CD8-positive, alpha-beta memory T cell (primary cell): ENCODE data around the gene NKAIN1. TPM values are rescaled to one million over a fixed set of nuclear protein-coding genes. Genes with fewer than 3 reads are reported as not detected.

Source experiments
- CTCF ChIA-PET: fragments of 350-600 bp; sonication (Branson Sonifier 250); formaldehyde crosslinking; loops from one replicate; lab custom pipeline; 2021; ENCODE audit warnings: antibody characterized with exemption; lab: Charles Lee
- POLR2A ChIA-PET: fragments of 350-600 bp; sonication (Branson Sonifier 250); formaldehyde crosslinking; loops from one replicate; lab custom pipeline; 2021; ENCODE audit warnings: antibody characterized with exemption; lab: Charles Lee
- DNase-seq, 5 donors: peaks; one replicate each; pipeline versions ENCODE4 v3.0.0 to v3.0.0-alpha.2; 2020 to 2022; ENCODE audit warnings: mixed read lengths in 1 of 5
- H3K27ac ChIP-seq: one replicate; pipeline ENCODE4 v1.7.0; 2013; ENCODE audit warnings: low read depth, mild to moderate bottlenecking, low read length, moderate library complexity
- H3K27me3 ChIP-seq: 2 replicates; pipeline ENCODE4 v1.7.0; 2013; ENCODE audit warnings: low read length, mild to moderate bottlenecking; ENCODE audit not compliant: insufficient read depth, poor library complexity, severe bottlenecking
- H3K36me3 ChIP-seq: 2 replicates; pipeline ENCODE4 v1.7.0; 2013; ENCODE audit warnings: mild to moderate bottlenecking, low read length, moderate library complexity; ENCODE audit not compliant: insufficient read depth
- H3K4me1 ChIP-seq: 2 replicates; pipeline ENCODE4 v1.7.0; 2013; ENCODE audit warnings: mild to moderate bottlenecking, low read length, moderate library complexity; ENCODE audit not compliant: insufficient read depth
- H3K4me3 ChIP-seq: 2 replicates; pipeline ENCODE4 v1.7.0; 2013; ENCODE audit warnings: mild to moderate bottlenecking, low read length
- H3K9me3 ChIP-seq: 2 replicates; pipeline ENCODE4 v1.7.0; 2013; ENCODE audit warnings: mild to moderate bottlenecking, low read length
- H3K27ac Mint-ChIP-seq, 8 donors: one replicate each; pipeline ENCODE4 v1.8.0; 2020 to 2021; ENCODE audit warnings: mixed read lengths in 8 of 8, mild to moderate bottlenecking in 6 of 8, inconsistent platforms in 3 of 8, moderate library complexity in 3 of 8
- H3K27me3 Mint-ChIP-seq, 2 donors: one replicate each; pipeline ENCODE4 v1.8.0; 2020 to 2021; ENCODE audit warnings: mixed read lengths in 2 of 2, mild to moderate bottlenecking in 1 of 2, moderate library complexity in 1 of 2
- H3K36me3 Mint-ChIP-seq, 3 donors: one replicate each; pipeline ENCODE4 v1.8.0; 2020 to 2021; ENCODE audit warnings: mixed read lengths in 3 of 3, inconsistent platforms in 1 of 3, mild to moderate bottlenecking in 1 of 3
- H3K4me1 Mint-ChIP-seq, 3 donors: one replicate each; pipeline ENCODE4 v1.8.0; 2020 to 2021; ENCODE audit warnings: mixed read lengths in 3 of 3, inconsistent platforms in 1 of 3, mild to moderate bottlenecking in 1 of 3
- H3K4me3 Mint-ChIP-seq, 7 donors: one replicate each; pipeline ENCODE4 v1.8.0; 2020 to 2021; ENCODE audit warnings: mixed read lengths in 7 of 7, mild to moderate bottlenecking in 6 of 7, moderate library complexity in 4 of 7, inconsistent platforms in 2 of 7
- H3K9me3 Mint-ChIP-seq, 5 donors: one replicate each; pipeline ENCODE4 v1.8.0; 2020 to 2022; ENCODE audit warnings: mixed read lengths in 5 of 5, mild to moderate bottlenecking in 3 of 5, moderate library complexity in 2 of 5, inconsistent platforms in 1 of 5
- polyA plus RNA-seq: library from polyadenylated mRNA; unstranded; fragments of 300-500 nt; fragmentation: Illumina TruSeq; gene quantifications from one replicate; pipeline ENCODE4 v1.2.3, GENCODE V29; 2021
- total RNA-seq, 2 experiments: library from RNA; stranded (reverse); gene quantifications; one replicate each; pipeline ENCODE4 v1.2.3, GENCODE V29; 2021

NKAIN1 gene
- total and polyA plus RNA-seq, 3 experiments from 2014 or later: not detected

DNA sequence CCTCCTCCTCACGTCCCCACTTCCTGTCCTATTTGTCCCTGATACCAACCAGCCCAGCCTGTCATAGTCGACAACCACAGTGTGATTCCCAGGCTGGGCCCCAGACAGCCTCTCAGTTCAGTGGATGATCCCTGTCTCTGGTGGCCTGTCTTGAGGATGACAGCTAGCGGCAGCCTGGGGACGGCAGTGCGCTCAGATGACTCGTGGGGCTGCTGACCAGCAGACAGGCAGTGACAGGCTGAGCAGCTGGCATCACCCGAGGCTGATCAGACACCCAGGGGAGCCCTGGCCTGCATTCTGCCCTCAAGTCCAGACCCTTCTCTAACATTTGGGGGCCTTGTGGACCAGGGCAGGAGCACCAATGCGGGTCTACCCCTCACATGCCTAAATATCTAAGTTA is 21.0 kb downstream of the NKAIN1 start:
- DNase-seq: no peak
- Mint-ChIP-seq H3K4me1 (no peaks in the 10 kb centered on the region), H3K36me3 (no peaks in the 10 kb centered on the region), H3K9me3 (no peaks in the 10 kb centered on the region), H3K27me3 (peaks cover 10 to 11% of the 10 kb centered on the region in 2 donors), H3K4me3 (no peak overlapping the region), H3K27ac (no peak overlapping the region)
- ChIA-PET POLR2A (no interaction called here), CTCF (no interaction called here)
- H3K4me3 ChIP-seq: no peak overlapping the region
- no peaks in the 10 kb centered on the region for H3K36me3 ChIP-seq
- no peaks in the 10 kb centered on the region for H3K4me1 ChIP-seq
- no peaks in the 10 kb centered on the region for H3K9me3 ChIP-seq
- H3K27me3 ChIP-seq: no peaks in the 10 kb centered on the region
- H3K27ac ChIP-seq: no peak overlapping the region

DNA sequence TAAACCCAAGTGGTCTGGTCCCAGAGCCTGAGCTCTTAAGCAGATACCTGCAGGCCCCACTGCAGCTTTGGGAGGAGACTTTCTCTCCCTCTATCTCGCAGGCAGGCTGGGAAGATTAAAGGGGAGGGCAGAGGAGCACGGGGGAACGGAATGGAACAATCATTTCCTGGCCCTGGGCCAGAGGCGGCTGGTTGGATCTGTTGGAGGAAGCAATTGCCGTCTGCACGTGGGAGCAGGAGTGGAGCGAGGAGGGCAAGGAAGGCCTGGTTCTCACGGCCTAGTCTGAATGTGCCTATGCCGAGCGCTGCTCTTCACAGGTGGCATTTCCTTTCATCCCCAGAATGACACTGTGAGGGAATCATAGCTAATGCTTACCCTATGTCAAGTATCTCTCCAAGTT is 23.7 kb downstream of the NKAIN1 start:
- ChIA-PET CTCF (no interaction called here), POLR2A (no interaction called here)
- Mint-ChIP-seq H3K9me3 (peaks cover 0 to 7% (median 4%) of the 10 kb centered on the region in 5 donors), H3K36me3 (peaks cover 0 to 2% (median 0%) of the 10 kb centered on the region in 3 donors), H3K4me1 (no peaks in the 10 kb centered on the region), H3K27ac (no peak overlapping the region), H3K27me3 (peaks cover 6 to 19% of the 10 kb centered on the region in 2 donors), H3K4me3 (no peak overlapping the region)
- Histone ChIP-seq H3K27ac (no peak overlapping the region), H3K4me1 (no peaks in the 10 kb centered on the region), H3K9me3 (no peaks in the 10 kb centered on the region), H3K4me3 (no peak overlapping the region), H3K36me3 (no peaks in the 10 kb centered on the region), H3K27me3 (no peaks in the 10 kb centered on the region)
- no peak for DNase-seq

DNA sequence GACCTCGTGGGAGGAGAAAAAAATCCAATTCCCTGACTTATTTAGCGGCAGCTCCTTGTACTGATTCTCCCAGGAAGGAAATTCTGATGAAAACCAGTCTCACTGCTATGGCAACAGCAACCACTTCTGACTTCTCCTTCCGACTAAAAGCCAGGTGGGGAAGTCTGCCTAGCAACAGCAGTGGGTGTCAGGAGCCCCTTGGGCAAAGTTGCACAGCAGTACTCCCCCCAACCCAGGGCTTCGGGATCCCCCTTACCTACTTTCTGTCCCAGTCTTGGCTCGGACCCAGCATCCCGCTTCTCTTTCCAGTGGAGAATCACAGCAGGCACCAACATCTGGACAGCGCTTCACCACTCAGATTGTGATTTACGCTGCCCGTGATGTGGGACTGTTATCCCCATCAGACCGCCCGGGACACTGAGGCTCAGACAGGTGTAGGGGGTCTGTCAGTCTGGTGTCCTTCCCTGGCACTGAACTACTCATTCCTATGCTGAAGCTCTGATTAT is 24.6 kb downstream of the NKAIN1 start:
- Histone ChIP-seq H3K27me3 (no peaks in the 10 kb centered on the region), H3K9me3 (no peaks in the 10 kb centered on the region), H3K4me3 (no peak overlapping the region), H3K4me1 (no peaks in the 10 kb centered on the region), H3K27ac (no peak overlapping the region), H3K36me3 (no peaks in the 10 kb centered on the region)
- POLR2A ChIA-PET: no interaction called here
- H3K4me1 Mint-ChIP-seq: no peaks in the 10 kb centered on the region
- no peak overlapping the region for H3K4me3 Mint-ChIP-seq
- peaks cover 4 to 22% of the 10 kb centered on the region in 2 donors for H3K27me3 Mint-ChIP-seq
- CTCF ChIA-PET: no interaction called here
- DNase-seq: no peak
- H3K27ac Mint-ChIP-seq: no peak overlapping the region
- peaks cover 0 to 5% (median 0%) of the 10 kb centered on the region in 3 donors for H3K36me3 Mint-ChIP-seq
- peaks cover 0 to 11% (median 4%) of the 10 kb centered on the region in 5 donors for H3K9me3 Mint-ChIP-seq

DNA sequence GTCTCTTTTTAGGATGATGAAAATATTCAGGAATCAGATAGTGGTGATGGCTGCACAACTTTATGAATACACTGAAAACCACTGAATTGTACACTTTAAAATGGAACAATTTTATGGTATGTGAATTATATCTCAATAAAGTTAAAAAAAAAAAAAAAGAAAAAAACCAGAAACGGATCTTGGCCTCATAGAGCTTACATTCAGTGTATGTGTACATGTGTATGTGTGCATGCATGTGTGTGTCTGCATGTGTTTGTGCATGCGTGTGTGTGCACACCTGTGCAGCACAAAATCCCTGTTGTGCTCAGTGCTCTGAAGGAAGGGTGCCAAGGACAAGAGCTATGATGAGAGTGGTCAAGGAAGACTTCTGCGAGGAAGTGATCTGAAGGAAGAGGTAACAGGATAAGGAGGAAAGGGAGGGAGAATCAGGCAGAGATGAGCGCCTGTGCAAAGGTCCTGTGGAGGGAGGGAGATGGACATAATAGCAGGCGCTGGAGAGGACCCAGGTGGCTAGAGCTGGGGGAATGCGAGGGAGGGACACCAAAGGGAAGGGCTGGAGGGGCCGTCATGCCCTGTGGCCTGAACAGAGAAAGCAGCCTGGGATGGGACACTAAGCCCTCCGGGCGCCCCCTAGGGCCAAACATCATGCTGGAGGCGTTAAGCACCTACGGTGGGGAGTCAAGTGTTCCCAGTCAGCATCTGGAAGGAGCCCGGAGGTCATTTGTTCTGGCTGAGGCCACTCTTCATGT is 25.2 kb downstream of the NKAIN1 start:
- no peaks in the 10 kb centered on the region for H3K36me3 ChIP-seq
- no peak overlapping the region for H3K4me3 Mint-ChIP-seq
- H3K4me3 ChIP-seq: no peak overlapping the region
- H3K4me1 Mint-ChIP-seq: no peaks in the 10 kb centered on the region
- peaks cover 0 to 5% (median 0%) of the 10 kb centered on the region in 3 donors for H3K36me3 Mint-ChIP-seq
- no peaks in the 10 kb centered on the region for H3K27me3 ChIP-seq
- no peak for DNase-seq
- H3K27me3 Mint-ChIP-seq: peaks cover 6 to 22% of the 10 kb centered on the region in 2 donors
- H3K9me3 Mint-ChIP-seq: peaks cover 0 to 11% (median 4%) of the 10 kb centered on the region in 5 donors
- CTCF ChIA-PET: no interaction called here
- no peak overlapping the region for H3K27ac ChIP-seq
- no peak overlapping the region for H3K27ac Mint-ChIP-seq
- no peaks in the 10 kb centered on the region for H3K9me3 ChIP-seq
- POLR2A ChIA-PET: no interaction called here
- no peaks in the 10 kb centered on the region for H3K4me1 ChIP-seq

DNA sequence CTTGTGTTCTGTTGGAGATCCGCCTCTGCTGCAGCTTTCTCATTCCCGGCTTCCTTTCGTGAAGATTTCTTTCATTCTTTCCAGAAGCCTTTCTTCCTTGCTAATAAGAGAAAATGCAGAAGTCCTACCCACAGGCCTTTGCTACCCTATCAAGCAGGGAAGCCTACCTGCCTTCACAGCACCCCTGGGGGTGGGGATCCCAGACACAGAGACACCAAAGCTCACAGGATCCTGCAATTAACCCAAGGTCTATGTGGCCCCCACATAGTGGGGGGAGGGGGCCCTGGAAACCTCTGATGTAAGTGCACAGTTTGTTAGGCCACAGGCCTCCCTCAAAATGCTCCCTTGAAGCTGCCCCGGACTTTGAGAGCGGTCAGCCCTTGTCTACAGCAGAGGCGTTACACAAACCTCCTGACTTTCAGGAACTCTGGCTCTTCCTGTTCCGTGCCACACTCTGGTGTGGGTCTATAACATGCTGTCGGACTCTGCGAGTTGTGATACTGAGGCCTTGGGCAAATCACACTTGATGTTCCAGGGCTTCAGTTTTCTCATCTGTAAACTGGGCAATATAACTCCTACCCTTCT is 31.2 kb downstream of the NKAIN1 start:
- Histone ChIP-seq H3K36me3 (no peaks in the 10 kb centered on the region), H3K27ac (no peak overlapping the region), H3K27me3 (no peaks in the 10 kb centered on the region), H3K4me3 (no peak overlapping the region), H3K9me3 (no peaks in the 10 kb centered on the region), H3K4me1 (no peaks in the 10 kb centered on the region)
- CTCF ChIA-PET: no interaction called here
- Mint-ChIP-seq H3K4me1 (no peaks in the 10 kb centered on the region), H3K27ac (no peak overlapping the region), H3K9me3 (peaks cover 0 to 11% (median 4%) of the 10 kb centered on the region in 5 donors), H3K4me3 (no peak overlapping the region), H3K36me3 (peaks cover 0 to 5% (median 0%) of the 10 kb centered on the region in 3 donors), H3K27me3 (peaks cover 10 to 23% of the 10 kb centered on the region in 2 donors)
- no peak for DNase-seq
- POLR2A ChIA-PET: no interaction called here

DNA sequence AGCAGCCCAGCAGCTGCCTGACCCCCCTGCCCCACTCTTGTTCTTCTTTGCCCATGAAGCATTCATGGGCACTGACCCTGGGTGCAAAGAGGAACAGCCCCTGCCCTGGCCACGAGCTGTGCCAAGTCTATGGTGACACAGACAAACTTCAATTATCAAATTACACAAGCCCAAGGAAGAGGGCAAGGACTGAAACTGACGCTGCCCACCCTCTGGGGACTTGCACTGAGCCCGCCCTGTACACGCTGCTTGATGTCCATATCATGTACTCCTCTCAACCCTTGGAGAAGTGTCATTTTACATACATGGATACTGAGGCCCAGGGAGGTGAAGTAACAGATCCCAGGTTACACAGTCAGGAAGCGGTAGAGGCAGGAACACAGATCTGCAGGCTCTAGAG is 32.1 kb downstream of the NKAIN1 start:
- Mint-ChIP-seq H3K4me3 (no peak overlapping the region), H3K4me1 (no peaks in the 10 kb centered on the region), H3K27me3 (peaks cover 10 to 19% of the 10 kb centered on the region in 2 donors), H3K9me3 (peaks cover 0 to 11% (median 4%) of the 10 kb centered on the region in 5 donors), H3K36me3 (peaks cover 0 to 5% (median 0%) of the 10 kb centered on the region in 3 donors), H3K27ac (peak overlapping the region in 1 of 8 donors; percentile 75)
- Histone ChIP-seq H3K9me3 (no peaks in the 10 kb centered on the region), H3K27ac (no peak overlapping the region), H3K4me3 (no peak overlapping the region), H3K27me3 (no peaks in the 10 kb centered on the region), H3K4me1 (no peaks in the 10 kb centered on the region), H3K36me3 (no peaks in the 10 kb centered on the region)
- ChIA-PET CTCF (no interaction called here), POLR2A (no interaction called here)
- DNase-seq: no peak

DNA sequence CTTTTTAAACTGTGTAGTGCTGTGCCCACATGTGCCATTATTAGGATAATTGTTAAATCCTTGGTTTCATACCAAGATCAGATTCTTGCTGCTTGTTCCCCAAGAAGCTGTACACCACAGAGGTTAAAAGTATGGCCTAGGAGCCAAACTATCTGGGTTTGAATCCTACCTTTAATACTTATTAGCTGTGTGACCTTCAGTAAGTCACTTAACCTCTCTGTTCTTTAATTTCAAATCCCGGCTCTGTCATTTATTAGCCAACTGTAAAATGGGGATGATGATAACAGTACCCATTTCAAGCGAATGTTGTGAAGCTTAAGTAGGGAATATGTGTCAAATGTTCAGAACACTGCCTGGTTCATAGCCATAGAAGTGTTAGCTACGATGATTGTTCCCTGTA is 32.6 kb downstream of the NKAIN1 start:
- Mint-ChIP-seq H3K27me3 (peaks cover 10 to 17% of the 10 kb centered on the region in 2 donors), H3K4me3 (no peak overlapping the region), H3K27ac (peak overlapping the region in 1 of 8 donors; percentile 75), H3K9me3 (peaks cover 0 to 10% (median 2%) of the 10 kb centered on the region in 5 donors), H3K4me1 (no peaks in the 10 kb centered on the region), H3K36me3 (peaks cover 0 to 5% (median 0%) of the 10 kb centered on the region in 3 donors)
- Histone ChIP-seq H3K9me3 (no peaks in the 10 kb centered on the region), H3K36me3 (no peaks in the 10 kb centered on the region), H3K4me1 (no peaks in the 10 kb centered on the region), H3K27me3 (no peaks in the 10 kb centered on the region), H3K4me3 (no peak overlapping the region), H3K27ac (no peak overlapping the region)
- ChIA-PET POLR2A (no interaction called here), CTCF (no interaction called here)
- no peak for DNase-seq

DNA sequence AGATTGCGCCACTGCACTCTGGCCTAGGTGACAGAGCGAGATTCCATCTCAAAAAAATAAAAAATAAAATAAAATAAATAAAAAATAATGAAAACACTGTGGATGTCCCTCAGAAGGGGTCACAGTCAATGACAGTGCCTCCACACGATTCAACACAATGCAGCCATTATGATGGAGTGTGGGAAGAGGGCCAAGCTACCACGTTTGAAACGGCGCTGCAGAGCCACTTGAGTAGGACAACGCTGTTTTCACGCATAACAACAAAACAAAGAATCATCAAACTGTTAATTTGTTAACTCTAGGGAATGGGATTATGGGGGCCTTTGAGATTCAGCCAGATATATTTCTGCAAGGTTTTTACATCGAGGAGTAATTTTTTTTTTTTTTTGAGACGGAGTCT is 36.5 kb downstream of the NKAIN1 start:
- DNase-seq: no peak
- peaks cover 10 to 20% of the 10 kb centered on the region in 2 donors for H3K27me3 Mint-ChIP-seq
- no peak overlapping the region for H3K4me3 Mint-ChIP-seq
- H3K27me3 ChIP-seq: no peaks in the 10 kb centered on the region
- H3K27ac Mint-ChIP-seq: no peak overlapping the region
- H3K4me1 ChIP-seq: no peaks in the 10 kb centered on the region
- no peaks in the 10 kb centered on the region for H3K9me3 Mint-ChIP-seq
- no peak overlapping the region for H3K27ac ChIP-seq
- CTCF ChIA-PET: interaction anchor here (0.8 kb wide), 1 partner anchor 192 kb away, joined by 3 read pairs; no protein-coding TSS in a partner anchor
- POLR2A ChIA-PET: no interaction called here
- no peak overlapping the region for H3K4me3 ChIP-seq
- no peaks in the 10 kb centered on the region for H3K9me3 ChIP-seq
- no peaks in the 10 kb centered on the region for H3K36me3 Mint-ChIP-seq
- no peaks in the 10 kb centered on the region for H3K4me1 Mint-ChIP-seq
- H3K36me3 ChIP-seq: no peaks in the 10 kb centered on the region
